ENCODE data around the gene HBQ1.

GRCh38 chr16:146646-147045 lies 33.6 kb upstream of the HBQ1 start:
- no peak for TF ChIP-seq CTCF (conservative IDR thresholded peaks at IDR 0.05; ENCODE audit: low read depth, low read length)
- TF ChIP-seq CEBPB (IDR thresholded peaks at IDR 0.05; ENCODE audit: low read depth, low read length), result no peak
- no peak for TF ChIP-seq MXI1 (IDR thresholded peaks at IDR 0.05; ENCODE audit: borderline replicate concordance, low read depth, low read length)
- no peak for TF ChIP-seq RAD21 (IDR thresholded peaks at IDR 0.05; ENCODE audit: low read length)
- no peak for TF ChIP-seq NFE2L2 (IDR thresholded peaks at IDR 0.05; ENCODE audit: low read depth, low read length)
- TF ChIP-seq SMC3 (IDR thresholded peaks at IDR 0.05; ENCODE audit: low read depth, low read length), result no peak
- TF ChIP-seq USF2 (IDR thresholded peaks at IDR 0.05; ENCODE audit: low read depth, low read length), result no peak
- no peak for TF ChIP-seq FOS (IDR thresholded peaks at IDR 0.05; ENCODE audit: low read depth, low read length)
- TF ChIP-seq POLR2A (IDR thresholded peaks at IDR 0.05; ENCODE audit: low read depth, low read length), result no peak
- TF ChIP-seq RFX5 (IDR thresholded peaks at IDR 0.05; ENCODE audit: low read depth, low read length), result no peak
- no peak for TF ChIP-seq RCOR1 (IDR thresholded peaks at IDR 0.05; ENCODE audit: insufficient replicate concordance, low read length)
- TF ChIP-seq MAZ (IDR thresholded peaks at IDR 0.05; ENCODE audit: borderline replicate concordance, low read depth, low read length), result no peak
- no peak for TF ChIP-seq ELK1 (IDR thresholded peaks at IDR 0.05; ENCODE audit: borderline replicate concordance, low read depth, low read length)

Measured in IMR-90 (cell line).